ENCODE data around the gene CRABP1.
A peak's percentile ranks its signal among the peaks of the same experiment; 100 is the strongest.
"Not testable (repeated sequence)": the region's sequence is repeated elsewhere in the genome, so short reads cannot be mapped to it uniquely, and the experiment has no call there.

Gene CRABP1

GRCh38 chr15:78374436-78375393 lies 34.6 kb downstream of the CRABP1 start:
- DNase-seq (ENCODE audit: low spot score), result no peak

- DNase-seq (ENCODE audit: low spot score), result not testable (repeated sequence)
Observed at GRCh38 chr15:78380143-78380542, 40.0 kb downstream of the CRABP1 start.

- DNase-seq (ENCODE audit: low spot score), result no peak
Observed at GRCh38 chr15:78382114-78382880, 42.1 kb downstream of the CRABP1 start.

GRCh38 chr15:78384651-78385050 lies 44.5 kb downstream of the CRABP1 start:
- no peak for DNase-seq (ENCODE audit: low spot score)

- no peak for DNase-seq (ENCODE audit: low spot score)
Observed at GRCh38 chr15:78387246-78388037, 47.3 kb downstream of the CRABP1 start.

GRCh38 chr15:78388865-78389264 lies 48.7 kb downstream of the CRABP1 start:
- no peak for DNase-seq (ENCODE audit: low spot score)

GRCh38 chr15:78389322-78389721 lies 49.2 kb downstream of the CRABP1 start:
- no peak for DNase-seq (ENCODE audit: low spot score)

- no peak for DNase-seq (ENCODE audit: low spot score)
Observed at GRCh38 chr15:78389738-78390137, 49.6 kb downstream of the CRABP1 start.

- DNase-seq (ENCODE audit: low spot score), result no peak
Observed at GRCh38 chr15:78390242-78390641, 50.1 kb downstream of the CRABP1 start.

- no peak for DNase-seq (ENCODE audit: low spot score)
Observed at GRCh38 chr15:78390826-78391225, 50.7 kb downstream of the CRABP1 start.

- DNase-seq (ENCODE audit: low spot score), result no peak
Observed at GRCh38 chr15:78391781-78392180, 51.6 kb downstream of the CRABP1 start.

GRCh38 chr15:78392430-78392829 lies 52.3 kb downstream of the CRABP1 start:
- DNase-seq (ENCODE audit: low spot score), result no peak

- no peak for DNase-seq (ENCODE audit: low spot score)
Observed at GRCh38 chr15:78393137-78393536, 53.0 kb downstream of the CRABP1 start.

- no peak for DNase-seq (ENCODE audit: low spot score)
Observed at GRCh38 chr15:78394026-78394425, 53.9 kb downstream of the CRABP1 start.

GRCh38 chr15:78394981-78395616 lies 54.9 kb downstream of the CRABP1 start:
- no peak for DNase-seq (ENCODE audit: low spot score)

- no peak for DNase-seq (ENCODE audit: low spot score)
Observed at GRCh38 chr15:78396186-78396814, 56.1 kb downstream of the CRABP1 start.

- peak; percentile 12 for DNase-seq (ENCODE audit: low spot score)
Observed at GRCh38 chr15:78396976-78397375, 56.8 kb downstream of the CRABP1 start.

- no peak for DNase-seq (ENCODE audit: low spot score)
Observed at GRCh38 chr15:78397382-78397781, 57.2 kb downstream of the CRABP1 start.

Measured in NAMALWA (cell line).